H1 (cell line): ENCODE measurements around the gene INPP4B. TPM values are rescaled to one million over a fixed set of nuclear protein-coding genes. Genes with fewer than 3 reads are reported as not detected.

Source experiments
- JUND ChIP-seq: IDR thresholded peaks from 2 replicates; pipeline ENCODE4 v1.6.1; 2011; ENCODE audit warnings: mild to moderate bottlenecking, improper control_type of control experiment, low read length
- KDM1A ChIP-seq: fragments of 200-600, 300-600 bp; sonication (generic); IDR thresholded peaks from 2 replicates; pipeline ENCODE4 v1.7.1; 2016; ENCODE audit warnings: mild to moderate bottlenecking, low read length, borderline replicate concordance
- KDM4A ChIP-seq: IDR thresholded peaks from one replicate; pipeline ENCODE4 v1.7.1; 2012; ENCODE audit warnings: low read depth, mild to moderate bottlenecking, moderate library complexity, low read length, inconsistent platforms; ENCODE audit not compliant: severe bottlenecking
- SP1 ChIP-seq: IDR thresholded peaks from 2 replicates; pipeline ENCODE4 v1.6.1; 2011; ENCODE audit warnings: low read depth, low read length
- polyA plus RNA-seq, 7 experiments: library from polyadenylated mRNA; depleted of rRNA in 3 of 7; stranded (reverse) in 5 of 7; unstranded in 2 of 7; fragments of >200 nt in 5 of 7; fragments of 200-250 nt in 2 of 7; gene quantifications; 1 replicate in 5 of 7; 2 replicates in 1 of 7; 4 replicates in 1 of 7; pipeline versions ENCODE4 v1.2.1 to v1.2.3, GENCODE V29; 2011 to 2013; ENCODE audit warnings: missing spikeins in 2 of 7, mixed read lengths in 2 of 7
- total RNA-seq: library from RNA; stranded (reverse); fragmentation: NEBNext Ultra II Directional; extraction: Animal tissue kit (Norgen Biotek cat#: 25700); gene quantifications from 2 replicates; pipeline ENCODE4 v1.2.1, GENCODE V29; 2021
- TF ChIP-seq, protein P1 (sequence below): fragments of 300-600 bp; sonication (generic); IDR thresholded peaks from 2 replicates; pipeline ENCODE4 v1.7.1; 2012; ENCODE audit warnings: low read length, moderate library complexity, mild to moderate bottlenecking, inconsistent platforms; ENCODE audit not compliant: insufficient replicate concordance
- TF ChIP-seq, protein P2 (sequence below), 3 experiments: IDR thresholded peaks; 1 replicate in 2 of 3; 2 replicates in 1 of 3; pipeline versions ENCODE4 v1.5.1 to v1.6.1; 2011; ENCODE audit warnings: low read length in 3 of 3, mild to moderate bottlenecking in 3 of 3, inconsistent platforms in 2 of 3, low read depth in 1 of 3, moderate library complexity in 1 of 3; ENCODE audit not compliant: insufficient read depth in 1 of 3; ENCODE audit errors: control extremely low read depth in 1 of 3
- TF ChIP-seq, protein P3 (sequence below): IDR thresholded peaks from 2 replicates; pipeline ENCODE4 v1.6.1; 2011; ENCODE audit warnings: low read depth, mild to moderate bottlenecking, low read length; ENCODE audit not compliant: insufficient read depth

INPP4B gene
- total and polyA plus RNA-seq, 2 of the 8 experiments (the other 6 are each of a cell fraction or from before 2014, with no cell fraction given): 0.11 to 0.54 TPM

DNA sequence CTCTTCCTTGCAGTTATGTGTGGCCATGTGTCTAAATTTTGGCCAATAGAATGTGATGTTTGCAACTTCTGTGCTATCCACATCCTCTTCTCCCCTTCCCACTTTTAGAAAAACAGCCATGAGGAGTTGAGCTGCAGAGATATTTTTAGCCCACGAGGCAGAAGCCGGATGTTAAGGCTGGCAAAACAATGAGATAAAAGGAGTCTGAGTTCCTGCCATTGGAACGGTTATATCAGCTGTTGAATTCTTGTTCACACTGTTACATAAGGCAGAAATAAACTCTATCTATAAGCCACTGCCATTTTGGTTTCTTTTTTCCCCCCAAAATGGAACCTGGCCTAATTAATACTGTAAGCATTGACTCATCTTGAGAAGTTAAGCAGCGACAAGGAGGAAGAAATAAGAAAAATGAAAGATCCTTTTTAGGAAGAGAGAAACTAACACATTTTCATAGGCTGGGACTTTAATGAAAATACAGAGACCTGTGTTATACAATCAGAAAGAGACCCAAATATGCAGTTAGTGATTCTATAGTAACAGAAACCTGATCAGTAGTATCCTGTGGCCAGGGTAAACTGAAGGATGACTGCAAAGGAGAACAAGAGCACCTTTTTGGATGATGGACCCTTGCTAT, 200.5 kb downstream of the INPP4B start (continued):
- TF ChIP-seq, protein P1, sequence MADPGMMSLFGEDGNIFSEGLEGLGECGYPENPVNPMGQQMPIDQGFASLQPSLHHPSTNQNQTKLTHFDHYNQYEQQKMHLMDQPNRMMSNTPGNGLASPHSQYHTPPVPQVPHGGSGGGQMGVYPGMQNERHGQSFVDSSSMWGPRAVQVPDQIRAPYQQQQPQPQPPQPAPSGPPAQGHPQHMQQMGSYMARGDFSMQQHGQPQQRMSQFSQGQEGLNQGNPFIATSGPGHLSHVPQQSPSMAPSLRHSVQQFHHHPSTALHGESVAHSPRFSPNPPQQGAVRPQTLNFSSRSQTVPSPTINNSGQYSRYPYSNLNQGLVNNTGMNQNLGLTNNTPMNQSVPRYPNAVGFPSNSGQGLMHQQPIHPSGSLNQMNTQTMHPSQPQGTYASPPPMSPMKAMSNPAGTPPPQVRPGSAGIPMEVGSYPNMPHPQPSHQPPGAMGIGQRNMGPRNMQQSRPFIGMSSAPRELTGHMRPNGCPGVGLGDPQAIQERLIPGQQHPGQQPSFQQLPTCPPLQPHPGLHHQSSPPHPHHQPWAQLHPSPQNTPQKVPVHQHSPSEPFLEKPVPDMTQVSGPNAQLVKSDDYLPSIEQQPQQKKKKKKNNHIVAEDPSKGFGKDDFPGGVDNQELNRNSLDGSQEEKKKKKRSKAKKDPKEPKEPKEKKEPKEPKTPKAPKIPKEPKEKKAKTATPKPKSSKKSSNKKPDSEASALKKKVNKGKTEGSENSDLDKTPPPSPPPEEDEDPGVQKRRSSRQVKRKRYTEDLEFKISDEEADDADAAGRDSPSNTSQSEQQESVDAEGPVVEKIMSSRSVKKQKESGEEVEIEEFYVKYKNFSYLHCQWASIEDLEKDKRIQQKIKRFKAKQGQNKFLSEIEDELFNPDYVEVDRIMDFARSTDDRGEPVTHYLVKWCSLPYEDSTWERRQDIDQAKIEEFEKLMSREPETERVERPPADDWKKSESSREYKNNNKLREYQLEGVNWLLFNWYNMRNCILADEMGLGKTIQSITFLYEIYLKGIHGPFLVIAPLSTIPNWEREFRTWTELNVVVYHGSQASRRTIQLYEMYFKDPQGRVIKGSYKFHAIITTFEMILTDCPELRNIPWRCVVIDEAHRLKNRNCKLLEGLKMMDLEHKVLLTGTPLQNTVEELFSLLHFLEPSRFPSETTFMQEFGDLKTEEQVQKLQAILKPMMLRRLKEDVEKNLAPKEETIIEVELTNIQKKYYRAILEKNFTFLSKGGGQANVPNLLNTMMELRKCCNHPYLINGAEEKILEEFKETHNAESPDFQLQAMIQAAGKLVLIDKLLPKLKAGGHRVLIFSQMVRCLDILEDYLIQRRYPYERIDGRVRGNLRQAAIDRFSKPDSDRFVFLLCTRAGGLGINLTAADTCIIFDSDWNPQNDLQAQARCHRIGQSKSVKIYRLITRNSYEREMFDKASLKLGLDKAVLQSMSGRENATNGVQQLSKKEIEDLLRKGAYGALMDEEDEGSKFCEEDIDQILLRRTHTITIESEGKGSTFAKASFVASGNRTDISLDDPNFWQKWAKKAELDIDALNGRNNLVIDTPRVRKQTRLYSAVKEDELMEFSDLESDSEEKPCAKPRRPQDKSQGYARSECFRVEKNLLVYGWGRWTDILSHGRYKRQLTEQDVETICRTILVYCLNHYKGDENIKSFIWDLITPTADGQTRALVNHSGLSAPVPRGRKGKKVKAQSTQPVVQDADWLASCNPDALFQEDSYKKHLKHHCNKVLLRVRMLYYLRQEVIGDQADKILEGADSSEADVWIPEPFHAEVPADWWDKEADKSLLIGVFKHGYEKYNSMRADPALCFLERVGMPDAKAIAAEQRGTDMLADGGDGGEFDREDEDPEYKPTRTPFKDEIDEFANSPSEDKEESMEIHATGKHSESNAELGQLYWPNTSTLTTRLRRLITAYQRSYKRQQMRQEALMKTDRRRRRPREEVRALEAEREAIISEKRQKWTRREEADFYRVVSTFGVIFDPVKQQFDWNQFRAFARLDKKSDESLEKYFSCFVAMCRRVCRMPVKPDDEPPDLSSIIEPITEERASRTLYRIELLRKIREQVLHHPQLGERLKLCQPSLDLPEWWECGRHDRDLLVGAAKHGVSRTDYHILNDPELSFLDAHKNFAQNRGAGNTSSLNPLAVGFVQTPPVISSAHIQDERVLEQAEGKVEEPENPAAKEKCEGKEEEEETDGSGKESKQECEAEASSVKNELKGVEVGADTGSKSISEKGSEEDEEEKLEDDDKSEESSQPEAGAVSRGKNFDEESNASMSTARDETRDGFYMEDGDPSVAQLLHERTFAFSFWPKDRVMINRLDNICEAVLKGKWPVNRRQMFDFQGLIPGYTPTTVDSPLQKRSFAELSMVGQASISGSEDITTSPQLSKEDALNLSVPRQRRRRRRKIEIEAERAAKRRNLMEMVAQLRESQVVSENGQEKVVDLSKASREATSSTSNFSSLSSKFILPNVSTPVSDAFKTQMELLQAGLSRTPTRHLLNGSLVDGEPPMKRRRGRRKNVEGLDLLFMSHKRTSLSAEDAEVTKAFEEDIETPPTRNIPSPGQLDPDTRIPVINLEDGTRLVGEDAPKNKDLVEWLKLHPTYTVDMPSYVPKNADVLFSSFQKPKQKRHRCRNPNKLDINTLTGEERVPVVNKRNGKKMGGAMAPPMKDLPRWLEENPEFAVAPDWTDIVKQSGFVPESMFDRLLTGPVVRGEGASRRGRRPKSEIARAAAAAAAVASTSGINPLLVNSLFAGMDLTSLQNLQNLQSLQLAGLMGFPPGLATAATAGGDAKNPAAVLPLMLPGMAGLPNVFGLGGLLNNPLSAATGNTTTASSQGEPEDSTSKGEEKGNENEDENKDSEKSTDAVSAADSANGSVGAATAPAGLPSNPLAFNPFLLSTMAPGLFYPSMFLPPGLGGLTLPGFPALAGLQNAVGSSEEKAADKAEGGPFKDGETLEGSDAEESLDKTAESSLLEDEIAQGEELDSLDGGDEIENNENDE: no peak
- TF ChIP-seq, protein P2, sequence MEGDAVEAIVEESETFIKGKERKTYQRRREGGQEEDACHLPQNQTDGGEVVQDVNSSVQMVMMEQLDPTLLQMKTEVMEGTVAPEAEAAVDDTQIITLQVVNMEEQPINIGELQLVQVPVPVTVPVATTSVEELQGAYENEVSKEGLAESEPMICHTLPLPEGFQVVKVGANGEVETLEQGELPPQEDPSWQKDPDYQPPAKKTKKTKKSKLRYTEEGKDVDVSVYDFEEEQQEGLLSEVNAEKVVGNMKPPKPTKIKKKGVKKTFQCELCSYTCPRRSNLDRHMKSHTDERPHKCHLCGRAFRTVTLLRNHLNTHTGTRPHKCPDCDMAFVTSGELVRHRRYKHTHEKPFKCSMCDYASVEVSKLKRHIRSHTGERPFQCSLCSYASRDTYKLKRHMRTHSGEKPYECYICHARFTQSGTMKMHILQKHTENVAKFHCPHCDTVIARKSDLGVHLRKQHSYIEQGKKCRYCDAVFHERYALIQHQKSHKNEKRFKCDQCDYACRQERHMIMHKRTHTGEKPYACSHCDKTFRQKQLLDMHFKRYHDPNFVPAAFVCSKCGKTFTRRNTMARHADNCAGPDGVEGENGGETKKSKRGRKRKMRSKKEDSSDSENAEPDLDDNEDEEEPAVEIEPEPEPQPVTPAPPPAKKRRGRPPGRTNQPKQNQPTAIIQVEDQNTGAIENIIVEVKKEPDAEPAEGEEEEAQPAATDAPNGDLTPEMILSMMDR (IDR thresholded peaks at IDR 0.05; ENCODE audit: control extremely low read depth in 1 of 3, insufficient read depth in 1 of 3, low read depth in 1 of 3, low read length in 3 of 3): no peak
- TF ChIP-seq KDM4A (no peak), SP1 (no peak), KDM1A (no peak), JUND (no peak)
- TF ChIP-seq, protein P3, sequence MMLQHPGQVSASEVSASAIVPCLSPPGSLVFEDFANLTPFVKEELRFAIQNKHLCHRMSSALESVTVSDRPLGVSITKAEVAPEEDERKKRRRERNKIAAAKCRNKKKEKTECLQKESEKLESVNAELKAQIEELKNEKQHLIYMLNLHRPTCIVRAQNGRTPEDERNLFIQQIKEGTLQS: no peak
